GM12878 (cell line): ENCODE results near the gene CMSS1. TPM values are rescaled to one million over a fixed set of nuclear protein-coding genes. Genes with fewer than 3 reads are reported as not detected.

Experiments used
- ATAC-seq: fragments of 200-7000 bp; cut with Tn5 transposase; 3 replicates; pipeline ENCODE4 v1.9.1; 2020; ENCODE audit warnings: mild to moderate bottlenecking, moderate library complexity
- BruUV-seq: library from RNA; stranded (reverse); fragments of 400-500 nt; replicated peaks from 2 replicates; lab custom pipeline; 2021; lab: Mats Ljungman, UMichigan
- CTCF ChIA-PET: fragments of 300-600 bp; sonication (Branson Sonifier 250); formaldehyde crosslinking; extraction: SDS; loops from one replicate; lab custom pipeline; 2021; ENCODE audit warnings: inconsistent platforms; lab: Yijun Ruan, JAX
- POLR2A ChIA-PET: fragments of 350-600 bp; formaldehyde crosslinking; extraction: SDS; loops from one replicate; lab custom pipeline; 2021; ENCODE audit warnings: inconsistent platforms; lab: Charles Lee
- RAD21 ChIA-PET: fragments of 300-600 bp; sonication (Branson Sonifier 250); formaldehyde crosslinking; loops from one replicate; lab custom pipeline; 2023; ENCODE audit warnings: antibody characterized with exemption; ENCODE audit not compliant: unreplicated experiment; lab: Charles Lee
- SMC1A ChIA-PET: fragments of 300-600 bp; sonication (Branson Sonifier 250); formaldehyde crosslinking; loops from one replicate; lab custom pipeline; 2023; ENCODE audit not compliant: unreplicated experiment, uncharacterized antibody; lab: Charles Lee
- DNase-seq: peaks from one replicate; pipeline ENCODE4 v3.0.0-alpha.2; 2011; ENCODE audit warnings: low read depth, low spot score
- FAIRE-seq: peaks from 3 replicates; lab custom pipeline; 2011; peaks lifted over from hg19 to GRCh38; lab: Jason Lieb, UNC
- H2AFZ ChIP-seq: 2 replicates; pipeline ENCODE4 v1.6.0; 2011; ENCODE audit warnings: low read depth, low read length, control low read depth; ENCODE audit not compliant: control insufficient read depth
- H3K27ac ChIP-seq: 2 replicates; pipeline ENCODE4 v1.5.1; 2011; ENCODE audit warnings: control low read depth; ENCODE audit not compliant: control insufficient read depth, insufficient read depth
- H3K27me3 ChIP-seq, 2 experiments: replicated peaks in 1 of 2; 2 replicates each; pipeline versions ENCODE4 v1.6.0 to v1.6.1; 2011; ENCODE audit warnings: low read length in 1 of 2; ENCODE audit not compliant: control insufficient read depth in 2 of 2, insufficient read depth in 2 of 2
- H3K36me3 ChIP-seq, 2 experiments: 2 replicates each; pipeline ENCODE4 v1.5.1; 2011; ENCODE audit warnings: low read length in 1 of 2; ENCODE audit not compliant: control insufficient read depth in 2 of 2, insufficient read depth in 2 of 2
- H3K4me1 ChIP-seq: 2 replicates; pipeline ENCODE4 v1.6.1; 2011; ENCODE audit warnings: mild to moderate bottlenecking, low read length, moderate library complexity, mixed read lengths; ENCODE audit not compliant: control insufficient read depth, insufficient read depth
- H3K4me2 ChIP-seq: 2 replicates; pipeline ENCODE4 v1.6.0; 2011; ENCODE audit warnings: control low read depth; ENCODE audit not compliant: control insufficient read depth, insufficient read depth
- H3K4me3 ChIP-seq: fragments of 200-600 bp; sonication (generic); 2 replicates; pipeline ENCODE4 v1.5.1; 2016
- H3K79me2 ChIP-seq: 2 replicates; pipeline ENCODE4 v1.6.0; 2011; ENCODE audit warnings: low read length; ENCODE audit not compliant: control insufficient read depth, insufficient read depth
- H3K9ac ChIP-seq: 2 replicates; pipeline ENCODE4 v1.8.0; 2011; ENCODE audit warnings: low read length, control low read depth, mixed read lengths; ENCODE audit not compliant: control insufficient read depth, insufficient read depth
- H3K9me3 ChIP-seq: replicated peaks from 3 replicates; pipeline ENCODE4 v1.5.1; 2011; ENCODE audit warnings: mild to moderate bottlenecking, low read length; ENCODE audit not compliant: control insufficient read depth, insufficient read depth
- H4K20me1 ChIP-seq: 2 replicates; pipeline ENCODE4 v1.6.0; 2011; ENCODE audit not compliant: control insufficient read depth, insufficient read depth
- BACH1 ChIP-seq: fragments of 450-650 bp; IDR thresholded peaks from 2 replicates; pipeline ENCODE4 v1.6.1; 2017; ENCODE audit warnings: mild to moderate bottlenecking, borderline replicate concordance
- BCL11A ChIP-seq: IDR thresholded peaks from 2 replicates; pipeline ENCODE4 v1.6.1; 2011; ENCODE audit warnings: low read depth, low read length
- BMI1 ChIP-seq: fragments of 450-650 bp; IDR thresholded peaks from 2 replicates; pipeline ENCODE4 v1.6.1; 2016; ENCODE audit warnings: mild to moderate bottlenecking, moderate library complexity, borderline replicate concordance
- EGR1 ChIP-seq, 2 experiments: IDR thresholded peaks; 1 replicate in 1 of 2; 2 replicates in 1 of 2; pipeline ENCODE4 v1.6.1; 2011 to 2012; ENCODE audit warnings: low read depth in 2 of 2, low read length in 2 of 2, borderline replicate concordance in 1 of 2, mild to moderate bottlenecking in 1 of 2, moderate library complexity in 1 of 2
- HCFC1 ChIP-seq: fragments of 150-350 bp; IDR thresholded peaks from 2 replicates; pipeline ENCODE4 v1.6.1; 2014; ENCODE audit warnings: low read length
- JUNB ChIP-seq: IDR thresholded peaks from 2 replicates; pipeline ENCODE4 v1.6.1; 2016; ENCODE audit warnings: antibody characterized with exemption, mild to moderate bottlenecking
- LARP7 ChIP-seq: fragments of 450-650 bp; IDR thresholded peaks from 2 replicates; pipeline ENCODE4 v1.6.1; 2017; ENCODE audit warnings: mild to moderate bottlenecking
- POLR2A ChIP-seq: IDR thresholded peaks from 2 replicates; pipeline ENCODE4 v1.6.1; 2011; ENCODE audit warnings: low read depth, mild to moderate bottlenecking, low read length
- RB1 ChIP-seq: fragments of 450-650 bp; formaldehyde crosslinking; IDR thresholded peaks from 2 replicates; pipeline ENCODE4 v1.6.1; 2017; ENCODE audit warnings: mild to moderate bottlenecking, borderline replicate concordance
- RELB ChIP-seq: fragments of 450-650 bp; IDR thresholded peaks from 2 replicates; pipeline ENCODE4 v1.6.1; 2017; ENCODE audit warnings: low read depth, mild to moderate bottlenecking, moderate library complexity
- SRF ChIP-seq, 2 experiments: IDR thresholded peaks; 2 replicates each; pipeline ENCODE4 v1.6.1; 2011; ENCODE audit warnings: low read depth in 2 of 2, low read length in 2 of 2, mild to moderate bottlenecking in 1 of 2, moderate library complexity in 1 of 2
- SUPT20H ChIP-seq: IDR thresholded peaks from 2 replicates; pipeline ENCODE4 v1.6.1; 2011; ENCODE audit warnings: low read depth, mild to moderate bottlenecking, low read length, moderate library complexity, borderline replicate concordance; ENCODE audit not compliant: control insufficient read depth
- SUZ12 ChIP-seq: fragments of 200-600 bp; sonication (generic); IDR thresholded peaks from one replicate; pipeline ENCODE4 v1.6.1; 2018; ENCODE audit warnings: antibody characterized with exemption, mild to moderate bottlenecking; ENCODE audit not compliant: unreplicated experiment
- TCF3 ChIP-seq: IDR thresholded peaks from 2 replicates; pipeline ENCODE4 v1.6.1; 2012; ENCODE audit warnings: low read depth, mild to moderate bottlenecking, low read length, borderline replicate concordance; ENCODE audit not compliant: insufficient read depth
- YY1 ChIP-seq: IDR thresholded peaks from 2 replicates; pipeline ENCODE4 v1.6.1; 2011; ENCODE audit warnings: low read depth, mild to moderate bottlenecking, low read length
- ZNF592 ChIP-seq: fragments of 450-650 bp; IDR thresholded peaks from 2 replicates; pipeline ENCODE4 v1.6.1; 2017; ENCODE audit warnings: mild to moderate bottlenecking, moderate library complexity
- ZSCAN29 ChIP-seq: fragments of 450-650 bp; IDR thresholded peaks from 2 replicates; pipeline ENCODE4 v1.6.1; 2017; ENCODE audit warnings: mild to moderate bottlenecking, moderate library complexity
- WGBS: methylation state at CpG from one replicate; pipeline ENCODE4 v1.1.6; 2016; ENCODE audit warnings: low lambda C conversion rate; ENCODE audit not compliant: insufficient replicate concordance, insufficient coverage; ENCODE audit errors: missing lambda C conversion rate; 5-methylcytosine and 5-hydroxymethylcytosine counted together
- in situ Hi-C: fragments of 300-500 bp; cut with MboI; formaldehyde crosslinking; loops from 9 replicates; pipeline ENCODE4 v1.14.3; 2018; ENCODE audit warnings: mixed read lengths
- intact Hi-C: fragments of 100-400 bp; cut with micrococcal nuclease; formaldehyde crosslinking; loops from one replicate; pipeline ENCODE4 v1.14.2; 2022; ENCODE audit not compliant: unreplicated experiment
- polyA plus RNA-seq, 11 experiments: library from polyadenylated mRNA; depleted of rRNA in 4 of 11; unstranded in 6 of 11; stranded (reverse) in 5 of 11; fragments of >200 nt; fragmentation: Nextera tagmentation in 4 of 11; fragmentation: Illumina TruSeq in 1 of 11; extraction: Ambion mirVana in 4 of 11; extraction: Trizol in 1 of 11; gene quantifications; 1 replicate in 1 of 11; 2 replicates in 10 of 11; pipeline versions ENCODE4 v1.2.1 to v1.2.3, GENCODE V29; 2011 to 2016; ENCODE audit warnings: inconsistent platforms in 2 of 11, missing spikeins in 2 of 11, low read depth in 1 of 11
- total RNA-seq, 4 experiments: library from RNA; depleted of rRNA in 3 of 4; stranded (reverse); fragments of >200 nt in 3 of 4; fragmentation: Illumina TruSeq in 1 of 4; extraction: Trizol in 1 of 4; gene quantifications; 2 replicates each; pipeline versions ENCODE4 v1.2.1 to v1.2.3, GENCODE V29; 2013 to 2021
- TF ChIP-seq, protein P1 (sequence below): IDR thresholded peaks from 2 replicates; pipeline ENCODE4 v1.6.1; 2012; ENCODE audit warnings: low read depth, low read length, improper control_type of control experiment
- TF ChIP-seq, protein P2 (sequence below): IDR thresholded peaks from 2 replicates; pipeline ENCODE4 v1.6.1; 2011; ENCODE audit warnings: borderline replicate concordance, low read depth, mild to moderate bottlenecking, moderate library complexity, mixed read lengths, low read length; ENCODE audit not compliant: insufficient read depth; ENCODE audit errors: extremely low read length

Gene CMSS1
- total and polyA plus RNA-seq, 10 of the 15 experiments (the other 5 are each of a cell fraction or from before 2014, with no cell fraction given) = 31.0 to 118 (median 70.1) TPM

- Histone ChIP-seq H2AFZ (no peak overlapping the region), H3K9ac (no peak overlapping the region), H4K20me1 (no peaks in the 10 kb centered on the region), H3K27ac (no peak overlapping the region), H3K79me2 (no peaks in the 10 kb centered on the region), H3K27me3 (no peaks in the 10 kb centered on the region), H3K4me1 (no peaks in the 10 kb centered on the region), H3K4me2 (no peak overlapping the region), H3K4me3 (no peak overlapping the region), H3K36me3 (no peaks in the 10 kb centered on the region), H3K9me3 (no peaks in the 10 kb centered on the region)
- in situ Hi-C loops = no loop called here
- FAIRE-seq (no peak), DNase-seq (no peak), ATAC-seq (no peak)
- TF ChIP-seq EGR1 (IDR thresholded peaks at IDR 0.05; ENCODE audit: borderline replicate concordance in 1 of 2, low read depth in 2 of 2, low read length in 2 of 2) = no peak
- no peak for TF ChIP-seq SUZ12
- TF ChIP-seq, protein P1, sequence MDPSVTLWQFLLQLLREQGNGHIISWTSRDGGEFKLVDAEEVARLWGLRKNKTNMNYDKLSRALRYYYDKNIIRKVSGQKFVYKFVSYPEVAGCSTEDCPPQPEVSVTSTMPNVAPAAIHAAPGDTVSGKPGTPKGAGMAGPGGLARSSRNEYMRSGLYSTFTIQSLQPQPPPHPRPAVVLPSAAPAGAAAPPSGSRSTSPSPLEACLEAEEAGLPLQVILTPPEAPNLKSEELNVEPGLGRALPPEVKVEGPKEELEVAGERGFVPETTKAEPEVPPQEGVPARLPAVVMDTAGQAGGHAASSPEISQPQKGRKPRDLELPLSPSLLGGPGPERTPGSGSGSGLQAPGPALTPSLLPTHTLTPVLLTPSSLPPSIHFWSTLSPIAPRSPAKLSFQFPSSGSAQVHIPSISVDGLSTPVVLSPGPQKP = no peak
- no peak for TF ChIP-seq SRF (IDR thresholded peaks at IDR 0.05; ENCODE audit: low read depth in 2 of 2, low read length in 2 of 2)
- no peak for TF ChIP-seq ZNF592
- no peak for TF ChIP-seq ZSCAN29
- TF ChIP-seq, protein P2, sequence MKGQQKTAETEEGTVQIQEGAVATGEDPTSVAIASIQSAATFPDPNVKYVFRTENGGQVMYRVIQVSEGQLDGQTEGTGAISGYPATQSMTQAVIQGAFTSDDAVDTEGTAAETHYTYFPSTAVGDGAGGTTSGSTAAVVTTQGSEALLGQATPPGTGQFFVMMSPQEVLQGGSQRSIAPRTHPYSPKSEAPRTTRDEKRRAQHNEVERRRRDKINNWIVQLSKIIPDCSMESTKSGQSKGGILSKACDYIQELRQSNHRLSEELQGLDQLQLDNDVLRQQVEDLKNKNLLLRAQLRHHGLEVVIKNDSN = no peak
- TF ChIP-seq BCL11A = no peak
- no peak for TF ChIP-seq JUNB
- TF ChIP-seq HCFC1 = no peak
- no peak for TF ChIP-seq RB1
- TF ChIP-seq POLR2A = no peak
- no peak for TF ChIP-seq TCF3
- TF ChIP-seq RELB = no peak
- TF ChIP-seq BMI1 = no peak
- no peak for TF ChIP-seq BACH1
- TF ChIP-seq LARP7 = no peak
- TF ChIP-seq YY1 = no peak
- no peak for TF ChIP-seq SUPT20H
- WGBS = 94% methylated on average over 2 of the region's 2 CpGs
- ChIA-PET POLR2A (interaction anchor here (0.6 kb wide), 1 partner anchor 15 kb away, joined by 3 read pairs; no protein-coding TSS in a partner anchor), SMC1A (interaction anchor here (0.6 to 0.7 kb wide), 2 partner anchors 39 to 42 kb away, joined by 3 read pairs; no protein-coding TSS in a partner anchor), CTCF (no interaction called here), RAD21 (no interaction called here)
- no TSS peak for BruUV-seq
- intact Hi-C loops = no loop called here
Observed at GRCh38 chr3:99984668-99985067, 167.0 kb downstream of the CMSS1 start.
